Smooth muscle cell of the pulmonary artery (primary cell): ENCODE data around the gene CLIP2. TPM values are rescaled to one million over a fixed set of nuclear protein-coding genes. Genes with fewer than 3 reads are reported as not detected.

Experiments used
- total RNA-seq: library from RNA; depleted of rRNA; stranded (reverse); fragments of >200 nt; gene quantifications from 2 replicates; pipeline ENCODE4 v1.2.3, GENCODE V29; 2014

The CLIP2 gene
- total RNA-seq = 78.6 and 80.5 TPM in 2 replicates

DNA sequence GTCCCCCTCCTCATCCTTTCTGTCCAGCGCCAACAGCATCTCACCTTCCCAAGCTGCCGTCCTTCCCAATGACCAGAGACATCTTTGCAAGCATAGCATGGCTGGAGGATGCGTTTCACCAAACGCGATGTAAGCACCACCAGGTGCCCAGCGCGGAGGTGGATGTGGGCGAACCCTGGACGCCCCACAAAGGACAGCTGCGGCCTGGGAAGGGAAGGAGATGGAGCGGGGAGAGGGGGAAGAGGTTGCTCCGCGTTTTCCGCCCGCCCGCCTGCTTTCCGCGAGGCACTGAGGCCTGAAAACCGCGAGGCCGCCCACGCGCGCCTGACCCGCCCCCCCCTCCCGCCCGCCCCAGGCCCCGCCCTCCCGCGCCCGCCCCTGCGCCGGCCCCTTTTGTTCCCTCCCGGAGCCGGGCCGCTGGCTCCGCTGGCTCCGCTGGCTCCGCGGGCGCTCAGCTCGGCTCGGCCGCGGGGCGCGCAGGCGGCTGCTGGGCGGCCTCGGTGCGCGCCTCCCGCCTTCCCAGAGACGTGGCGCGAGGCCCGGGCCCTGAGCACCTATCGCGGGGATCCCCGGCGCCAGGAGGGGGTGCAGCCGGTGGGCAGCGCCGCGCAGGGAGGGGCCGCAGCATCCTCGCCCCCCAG, at the start of gene CLIP2:
CLIP2 (plus strand) TSS at position 390 of the 641 bp plus-strand sequence. CDS start 28,140 bp downstream, outside the sequence.

GRCh38 chr7:74254129-74254857, 34.9 kb upstream of the CLIP2 start, which contains the start of gene RFC2:
Gene RFC2 (minus strand): TSS chr7:74254399. CDS start chr7:74254383, 16 bp downstream.

DNA sequence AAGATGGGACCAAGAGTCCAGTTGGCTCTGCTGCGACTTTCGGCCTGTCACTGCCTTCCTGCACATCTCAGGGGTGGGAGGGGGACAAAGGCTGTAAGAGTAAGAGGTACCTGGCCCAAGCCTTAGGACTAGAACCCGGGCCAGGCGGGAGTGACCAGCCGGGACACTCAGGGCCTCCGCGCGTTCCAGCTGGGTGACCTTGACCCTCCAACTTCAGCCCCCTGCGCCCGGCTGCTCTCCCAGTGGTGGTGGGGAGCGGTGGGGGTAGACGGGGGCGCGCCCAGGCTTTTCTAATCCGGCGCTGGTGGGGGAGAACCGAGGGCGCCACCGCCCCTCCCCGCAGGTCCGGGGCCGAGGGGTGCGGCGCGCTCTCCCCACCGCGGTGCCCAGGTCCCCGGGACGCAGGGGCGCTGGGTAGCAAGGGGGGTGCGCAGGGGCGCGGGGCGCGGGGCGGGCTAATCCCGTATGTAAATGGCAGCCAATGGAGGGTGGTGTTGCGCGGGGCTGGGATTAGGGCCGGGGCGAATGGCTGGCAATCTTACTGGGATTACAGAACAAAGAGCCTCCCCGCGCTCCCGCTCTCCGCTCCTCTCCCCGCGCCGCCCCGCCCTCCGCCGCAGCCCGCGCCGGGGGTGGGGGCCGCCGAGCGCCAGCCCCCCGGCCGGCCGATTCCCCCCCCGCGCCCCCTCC, 164.3 kb downstream of the CLIP2 start, which contains the start of gene GTF2IRD1:
GTF2IRD1 (plus strand) TSS at position 585 of the 690 bp plus-strand sequence. CDS start 54,175 bp downstream, outside the sequence.

Other genes with a start within 250 kb of the CLIP2 start
- 22.2 and 44.8 TPM in 2 replicates for gene LIMK1, start 205.6 kb upstream of the CLIP2 start, total RNA-seq
- 489 and 502 TPM in 2 replicates for gene EIF4H, start 115.1 kb upstream of the CLIP2 start, total RNA-seq
- gene LAT2, start 79.4 kb upstream of the CLIP2 start, total RNA-seq = 0.30 and 0.33 TPM in 2 replicates
- 8.3 and 8.9 TPM in 2 replicates for gene RFC2, start 35.0 kb upstream of the CLIP2 start, total RNA-seq
- 8.5 and 18.9 TPM in 2 replicates for gene GTF2IRD1, start 164.5 kb downstream of the CLIP2 start, total RNA-seq